ENCODE results near the gene MLLT1.

MLLT1 gene

DNA sequence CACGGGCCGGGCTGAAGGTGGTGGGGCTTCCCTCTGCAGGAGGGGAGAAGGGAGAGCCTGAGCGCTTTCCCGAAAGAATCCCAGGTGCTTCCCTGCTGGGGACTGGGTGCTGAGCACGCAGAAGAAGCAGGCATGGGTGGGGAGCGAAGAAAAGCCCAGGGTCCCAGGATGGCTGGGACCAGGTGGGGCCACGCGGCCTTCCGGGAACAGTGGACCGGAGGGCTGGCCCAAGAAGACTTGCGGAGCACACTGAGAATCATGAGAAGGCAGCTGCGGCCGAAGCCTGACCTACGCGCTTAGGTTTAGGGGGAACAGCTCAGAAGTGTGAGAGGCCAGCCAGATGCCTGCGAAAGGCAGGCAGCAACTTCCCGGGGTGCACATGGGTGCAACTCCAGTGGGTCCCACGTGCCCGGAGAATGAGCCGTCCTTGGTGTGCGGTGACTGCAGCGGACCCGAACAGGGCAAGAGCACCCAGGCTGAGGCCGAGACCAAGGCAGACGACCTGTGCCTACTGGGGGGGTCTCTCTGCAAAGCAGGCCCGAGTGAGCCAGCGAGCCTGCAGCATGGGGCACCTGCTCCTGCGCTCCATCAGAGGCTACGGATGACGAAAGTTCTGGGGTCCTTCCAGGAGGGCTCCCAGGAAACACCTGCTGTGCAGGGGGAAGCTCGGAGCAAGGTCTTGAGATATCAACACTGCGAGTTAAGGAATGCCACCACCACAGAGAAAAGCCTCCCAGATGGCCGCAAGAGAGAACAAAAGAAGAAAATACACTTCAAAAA lies 52.4 kb downstream of the MLLT1 start:
- no peak for DNase-seq (ENCODE audit: low read depth)
- no peak overlapping the region for H3K4me3 ChIP-seq (ENCODE audit: low read depth, low read length)

DNA sequence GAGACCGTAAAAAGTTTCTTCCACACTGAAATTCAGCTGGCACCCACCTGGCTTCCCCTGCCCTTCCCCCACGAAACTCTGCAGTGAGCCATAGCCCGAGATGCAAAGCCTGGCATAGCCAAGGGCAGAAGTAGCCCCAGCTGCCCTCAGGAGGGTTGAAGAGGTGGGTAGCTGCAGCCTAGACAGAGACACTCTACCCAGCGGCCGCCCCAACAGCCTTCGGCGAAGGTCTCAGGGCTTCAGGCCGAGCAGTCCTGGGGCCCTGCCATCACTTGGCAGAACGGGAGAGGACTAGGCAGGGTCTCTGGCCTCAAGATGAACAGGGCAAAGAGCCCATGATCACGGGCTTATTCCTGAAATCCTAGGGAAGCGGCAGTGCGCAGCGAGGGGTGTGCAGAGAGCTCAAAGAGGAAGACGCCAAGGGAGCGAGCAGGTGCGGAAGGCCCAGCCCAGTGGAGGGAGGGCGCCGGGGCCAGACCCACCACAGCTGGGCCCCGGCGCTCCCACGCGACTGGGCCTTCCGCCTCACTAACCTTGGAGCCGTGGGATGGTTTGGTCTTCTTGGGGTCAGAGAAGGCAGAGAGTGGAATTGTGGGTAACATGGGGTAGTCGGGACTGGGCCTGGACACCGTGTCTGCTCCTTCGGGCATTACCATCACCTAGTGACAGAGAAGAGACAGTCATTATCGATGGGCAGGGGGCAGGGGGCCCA lies 53.2 kb downstream of the MLLT1 start:
- no peak for DNase-seq (ENCODE audit: low read depth)
- no peak overlapping the region for H3K4me3 ChIP-seq (ENCODE audit: low read depth, low read length)

DNA sequence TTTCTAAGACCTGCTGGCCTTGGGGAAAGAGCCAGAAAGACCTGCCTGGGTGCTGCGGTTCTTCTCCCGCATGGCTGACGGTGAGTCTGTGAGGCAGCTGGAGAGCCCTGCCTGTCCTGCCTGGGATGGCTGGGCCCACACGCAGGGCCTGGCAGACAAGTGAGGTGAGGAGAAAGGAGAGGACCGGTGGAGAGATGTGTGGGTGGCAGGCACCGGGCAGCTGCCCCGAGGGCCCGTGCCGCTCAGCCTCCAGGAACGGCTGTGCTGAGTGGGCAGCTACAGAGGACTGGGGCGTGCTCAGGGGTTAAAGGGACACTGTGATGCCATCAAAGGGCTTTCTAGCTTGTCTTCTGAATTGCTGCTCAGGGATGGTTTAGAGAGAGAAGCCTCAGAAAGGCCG lies 53.8 kb downstream of the MLLT1 start:
- H3K4me3 ChIP-seq (ENCODE audit: low read depth, low read length), result no peak overlapping the region
- DNase-seq (ENCODE audit: low read depth), result no peak

DNA sequence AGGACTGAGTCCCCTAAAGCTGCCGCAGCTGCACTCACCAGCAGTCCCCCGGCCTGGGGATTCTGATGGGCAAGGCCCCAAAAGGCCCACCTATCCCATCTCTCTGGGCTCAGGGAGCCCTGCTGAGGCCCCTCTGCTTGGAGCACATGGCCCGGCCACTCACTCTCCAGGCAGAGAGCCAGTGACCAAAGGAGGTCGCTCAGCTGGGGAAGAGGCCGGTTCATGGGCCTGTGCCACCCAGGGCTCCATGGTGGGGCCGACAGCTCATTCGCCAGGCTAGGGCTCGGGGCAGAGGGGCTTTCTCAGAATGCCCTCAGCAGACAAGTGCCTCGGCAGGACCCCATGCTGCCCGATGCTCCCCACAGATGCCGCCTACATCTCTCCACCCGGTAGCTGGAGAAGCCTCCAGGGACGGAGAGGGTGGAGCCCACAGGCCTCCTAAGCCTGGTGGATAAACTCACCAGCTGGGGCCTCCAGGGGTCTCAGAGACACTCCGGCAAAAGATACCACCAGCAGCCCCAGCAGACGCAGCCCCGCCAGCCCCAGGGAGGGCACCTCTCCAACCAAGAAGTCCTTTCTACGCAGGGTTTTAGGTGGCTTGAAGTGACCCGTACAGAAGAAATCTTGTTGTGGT lies 54.4 kb downstream of the MLLT1 start:
- H3K4me3 ChIP-seq (ENCODE audit: low read depth, low read length), result no peak overlapping the region
- no peak for DNase-seq (ENCODE audit: low read depth)

DNA sequence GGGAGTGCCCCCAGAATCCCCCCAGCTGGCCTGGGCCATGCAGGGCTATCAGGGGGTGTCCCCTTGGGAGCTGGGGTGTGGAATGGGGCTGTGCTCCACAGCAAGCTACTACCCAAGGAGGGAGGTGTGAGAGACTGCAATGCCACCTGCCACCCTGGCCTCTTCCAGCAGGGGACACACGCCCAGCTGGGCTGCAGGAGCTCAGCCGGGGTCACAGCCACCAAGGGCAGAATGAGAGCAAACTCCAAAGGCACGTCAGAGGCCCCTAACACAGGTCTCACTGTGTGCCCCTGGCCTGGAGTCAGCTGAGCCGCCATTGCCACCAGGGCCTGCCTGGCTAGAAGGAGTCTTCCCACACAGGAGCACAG lies 55.5 kb downstream of the MLLT1 start:
- H3K4me3 ChIP-seq (ENCODE audit: low read depth, low read length), result no peak overlapping the region
- DNase-seq (ENCODE audit: low read depth), result no peak

DNA sequence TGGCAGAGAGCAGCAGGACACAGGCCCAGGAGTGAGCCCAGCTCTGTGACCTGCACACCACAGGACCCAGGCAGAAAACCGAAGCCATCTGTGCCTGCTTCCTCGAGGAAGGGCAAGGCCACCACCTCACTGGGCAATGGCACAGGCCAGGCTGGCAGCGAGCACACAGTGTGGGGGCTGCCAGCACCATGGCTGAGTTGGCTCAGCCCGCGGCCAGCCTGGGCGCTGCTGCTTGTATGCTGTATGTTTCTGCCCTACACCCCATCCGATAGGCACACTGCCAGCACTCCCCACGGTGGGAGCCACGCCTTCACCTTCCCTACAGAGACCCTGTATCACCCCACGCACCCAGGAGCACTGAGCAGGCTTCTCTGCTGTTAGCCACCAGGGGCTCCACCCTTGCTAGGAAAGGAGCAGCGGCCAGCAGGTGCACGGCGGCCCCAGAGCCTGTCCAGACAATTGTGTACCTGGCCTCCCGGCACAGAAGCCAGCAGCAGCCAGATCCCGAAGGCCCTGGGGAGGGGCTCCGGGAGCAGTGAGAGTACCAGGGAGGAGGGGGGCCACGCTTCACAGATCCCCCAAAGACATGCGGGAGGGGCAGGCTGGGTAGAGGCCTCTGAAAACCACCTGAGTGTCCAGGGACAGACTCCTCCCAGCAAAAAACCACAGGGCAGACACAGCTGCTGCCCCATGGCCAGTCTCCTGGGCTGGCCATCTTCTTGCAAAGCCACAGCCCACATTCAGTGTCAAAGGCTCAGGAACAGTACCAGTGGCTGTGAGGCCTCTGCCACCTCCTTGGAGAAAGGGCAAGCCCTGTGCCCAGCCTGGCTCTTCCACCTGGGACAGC lies 56.1 kb downstream of the MLLT1 start:
- H3K4me3 ChIP-seq (ENCODE audit: low read depth, low read length), result no peak overlapping the region
- DNase-seq (ENCODE audit: low read depth), result no peak

DNA sequence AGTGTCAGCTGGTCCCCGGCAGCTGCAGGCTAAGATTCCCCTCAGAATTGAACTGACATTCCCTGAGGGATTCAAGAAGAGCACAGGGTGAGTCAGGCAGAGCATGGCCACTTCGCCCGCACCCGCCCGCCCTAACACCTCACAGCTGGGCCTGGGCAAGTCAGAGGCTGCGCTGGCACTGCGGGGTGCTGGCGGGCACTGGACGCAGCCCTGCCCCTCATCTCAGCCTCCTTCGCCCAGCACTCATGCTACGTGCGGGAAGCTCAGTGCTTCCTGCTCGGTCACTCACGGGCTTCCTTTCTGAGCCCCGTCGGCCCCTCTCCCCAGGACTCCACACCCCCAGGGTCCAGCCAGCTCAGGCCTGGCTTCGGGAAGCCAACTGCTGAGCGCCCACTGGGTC lies 56.9 kb downstream of the MLLT1 start:
- no peak overlapping the region for H3K4me3 ChIP-seq (ENCODE audit: low read depth, low read length)
- DNase-seq (ENCODE audit: low read depth), result no peak

DNA sequence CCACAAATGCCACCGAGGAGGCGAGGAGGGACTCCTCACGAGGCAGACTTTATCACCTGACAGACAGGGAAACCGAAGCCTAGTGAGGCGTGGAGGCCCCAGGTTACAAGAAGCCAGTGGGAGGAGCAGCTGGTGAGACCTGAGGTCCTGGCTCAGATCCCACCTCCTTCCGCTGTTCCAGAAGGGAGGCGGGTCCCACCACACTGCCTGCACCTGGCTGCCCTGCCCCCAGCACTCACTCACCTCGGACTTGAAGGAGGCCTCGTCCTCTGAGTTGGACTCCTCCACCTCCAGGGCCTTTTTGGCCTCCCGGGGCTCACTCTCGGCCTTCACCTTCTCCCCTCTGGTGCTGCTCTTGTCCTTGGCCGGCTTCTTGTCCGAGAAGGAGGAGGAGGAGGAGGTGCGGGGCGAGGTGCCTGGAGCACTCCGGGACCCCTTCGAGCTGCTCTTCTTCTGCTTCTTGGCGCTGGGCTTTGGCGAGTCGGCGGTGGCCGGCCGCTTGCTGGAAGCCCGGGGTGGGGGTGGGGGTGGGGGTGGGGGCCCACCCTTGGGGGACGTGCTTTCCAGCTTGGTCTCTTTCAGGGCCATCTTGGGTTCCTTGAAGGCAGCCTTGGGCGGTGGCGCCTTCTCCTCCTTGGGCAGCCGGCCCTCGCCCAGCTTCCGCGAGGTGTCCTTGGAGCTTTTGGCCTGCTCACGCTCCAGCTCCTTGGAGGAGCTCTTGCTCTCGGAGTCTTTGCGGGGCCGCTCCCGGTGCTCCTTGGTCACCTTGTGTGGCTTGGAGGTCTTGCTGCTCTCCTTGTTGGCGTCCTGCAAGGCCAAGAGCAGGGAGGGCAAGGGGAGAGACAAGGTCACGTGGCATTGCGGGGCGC lies 57.7 kb downstream of the MLLT1 start:
- DNase-seq (ENCODE audit: low read depth), result no peak
- no peak overlapping the region for H3K4me3 ChIP-seq (ENCODE audit: low read depth, low read length)

DNA sequence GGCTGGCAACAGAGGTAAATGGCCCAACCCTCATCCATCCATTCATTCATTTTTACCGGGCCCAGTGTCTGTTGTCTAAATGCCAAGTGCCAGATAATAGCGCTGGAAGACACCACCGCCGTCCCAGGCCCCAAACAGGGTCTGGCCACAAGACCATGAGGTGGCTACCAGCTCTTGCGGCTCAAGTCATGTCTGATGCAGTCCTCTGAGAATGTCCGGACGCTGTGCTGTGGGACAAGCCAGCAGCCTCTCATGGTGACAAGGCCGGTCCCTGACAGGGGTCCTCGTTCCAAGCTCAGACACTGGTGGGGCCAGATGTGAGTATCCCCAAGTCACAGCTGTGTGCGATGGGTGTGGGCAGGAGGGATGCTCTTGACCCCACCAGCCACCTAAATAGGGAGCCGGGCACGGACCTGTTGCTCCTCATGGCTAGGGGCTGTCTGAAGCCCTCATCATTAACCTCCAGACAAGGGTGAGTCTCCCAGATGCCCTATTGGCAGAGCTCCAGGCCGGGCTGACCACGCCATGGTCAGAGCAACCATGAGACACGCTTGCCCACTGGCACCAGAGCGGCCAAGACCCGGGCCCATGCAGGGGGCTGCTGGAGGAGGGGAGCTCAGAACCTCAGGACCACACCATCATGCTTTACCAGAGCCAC lies 58.4 kb downstream of the MLLT1 start:
- DNase-seq (ENCODE audit: low read depth), result no peak
- no peak overlapping the region for H3K4me3 ChIP-seq (ENCODE audit: low read depth, low read length)

DNA sequence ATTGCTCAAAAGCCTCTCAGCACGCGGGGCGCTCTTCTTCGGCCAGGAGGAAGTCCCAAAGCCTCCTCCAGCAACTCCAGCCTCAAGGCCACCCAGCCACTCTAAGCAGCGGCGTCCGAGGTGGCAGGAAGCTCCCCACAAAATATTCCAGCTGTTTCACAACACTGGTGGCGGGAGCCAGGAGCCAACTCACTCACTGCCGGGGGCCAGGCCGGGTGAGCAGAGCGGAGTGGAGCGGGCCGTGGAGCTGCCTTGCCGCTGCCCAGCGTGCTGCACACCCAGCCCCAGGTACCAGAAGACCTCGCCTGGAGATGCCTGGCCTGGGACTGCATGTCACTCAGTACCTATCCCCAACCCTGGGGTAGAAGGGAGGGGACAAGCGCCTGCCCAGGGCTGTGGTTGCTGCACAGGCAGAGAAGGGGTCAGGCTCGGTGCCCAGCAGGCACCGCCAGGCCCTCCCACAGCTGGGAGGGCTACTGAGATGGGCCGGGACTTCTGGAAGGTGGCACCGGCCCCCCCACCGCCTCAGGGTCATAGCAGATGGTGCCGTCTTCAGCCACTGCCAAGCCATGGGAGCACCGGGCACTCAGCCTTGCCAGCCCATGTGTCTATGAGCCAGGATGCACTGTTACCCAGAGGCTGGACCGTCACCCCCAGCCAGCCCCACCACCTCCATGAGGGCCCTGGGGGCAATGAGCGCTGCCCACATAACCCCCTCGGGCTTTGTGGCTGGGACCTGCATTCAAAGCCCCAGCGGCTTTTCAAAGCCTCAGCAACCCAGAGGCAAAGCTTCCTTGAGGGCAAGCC lies 59.2 kb downstream of the MLLT1 start:
- H3K4me3 ChIP-seq (ENCODE audit: low read depth, low read length), result no peak overlapping the region
- no peak for DNase-seq (ENCODE audit: low read depth)

DNA sequence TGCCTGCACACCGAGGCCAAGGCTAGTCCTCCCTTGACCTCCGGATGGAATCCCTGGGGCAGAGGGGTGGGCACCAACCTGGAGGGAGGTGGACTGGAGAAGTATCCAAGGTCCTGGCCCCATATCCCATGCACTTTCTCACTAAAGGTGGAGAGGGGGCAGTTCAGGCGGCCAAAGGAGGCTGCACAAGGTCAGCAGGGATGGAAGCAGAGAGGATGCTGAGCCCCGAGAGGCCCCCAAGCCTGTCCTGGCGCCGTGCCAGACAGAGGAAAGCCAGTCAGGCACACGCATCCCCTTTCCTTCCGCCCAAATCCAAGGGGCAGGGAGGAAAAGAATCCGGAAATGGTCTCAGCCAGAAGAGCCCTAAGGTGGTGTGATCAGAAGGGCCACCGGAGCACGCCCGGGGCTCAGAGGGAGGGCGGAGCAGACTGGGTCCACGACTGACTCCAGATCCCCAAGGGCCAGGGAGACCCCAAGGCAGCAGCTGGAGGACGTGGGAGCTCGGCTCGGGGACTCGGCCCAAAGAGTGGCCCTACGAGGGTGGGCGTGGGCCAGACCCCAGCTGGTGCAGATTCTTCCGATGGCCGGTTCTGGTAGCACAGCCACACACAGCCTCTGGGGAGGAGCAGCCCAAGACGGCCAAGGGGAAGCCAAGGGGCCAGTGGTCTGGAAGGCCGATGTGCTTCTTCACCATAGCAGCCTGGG lies 60.0 kb downstream of the MLLT1 start:
- H3K4me3 ChIP-seq (ENCODE audit: low read depth, low read length), result no peak overlapping the region
- no peak for DNase-seq (ENCODE audit: low read depth)

DNA sequence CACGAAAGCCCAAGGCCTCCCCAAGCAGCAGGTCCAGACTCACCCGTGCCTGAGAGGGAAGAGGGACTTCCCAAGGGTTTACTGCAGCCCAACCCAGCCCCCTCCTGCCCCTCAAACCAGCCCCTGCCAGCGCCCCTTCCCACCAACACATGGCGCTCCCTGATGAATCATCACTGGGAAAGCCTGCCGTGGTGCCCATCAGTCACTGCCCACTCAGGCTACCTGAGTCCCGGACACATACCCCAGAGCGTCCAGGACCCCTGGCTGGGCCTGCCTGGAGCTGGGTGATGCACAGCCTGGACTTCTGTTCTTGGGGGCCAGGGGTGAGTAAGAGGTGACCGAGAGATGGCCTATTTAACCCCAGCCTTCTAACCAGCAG lies 60.6 kb downstream of the MLLT1 start:
- H3K4me3 ChIP-seq (ENCODE audit: low read depth, low read length), result no peak overlapping the region
- no peak for DNase-seq (ENCODE audit: low read depth)

DNA sequence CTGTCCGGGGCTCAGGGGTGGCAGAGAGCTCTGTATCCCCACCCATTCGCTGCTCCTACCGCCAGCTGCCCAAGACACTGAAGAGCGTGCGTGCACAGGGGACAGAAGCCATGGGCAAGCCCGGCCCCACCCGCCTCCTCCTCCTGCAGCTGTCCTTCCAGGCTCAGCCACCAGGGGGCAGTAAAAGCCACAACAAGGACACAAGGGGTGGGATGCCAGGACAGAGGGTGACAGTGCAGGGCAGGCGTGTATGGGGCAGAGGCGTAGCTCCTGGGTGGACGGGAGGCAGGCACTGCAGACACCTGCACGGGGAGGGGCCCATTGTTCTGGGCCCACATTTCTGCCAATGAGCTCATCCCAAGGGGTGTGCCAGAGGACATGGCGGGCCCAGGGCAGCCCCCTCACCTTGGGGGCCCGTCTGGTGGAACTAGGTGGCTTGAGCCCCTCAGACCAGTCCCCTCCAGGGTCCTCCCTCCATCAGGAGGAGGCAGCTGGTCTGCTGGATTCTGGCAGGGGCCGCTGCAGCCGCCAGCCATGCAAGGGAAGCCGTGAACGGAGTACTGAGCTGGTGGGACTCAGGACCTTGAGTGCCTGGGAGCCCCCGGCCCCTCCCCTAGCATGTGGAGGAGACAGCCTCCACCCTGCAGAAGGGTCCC lies 61.2 kb downstream of the MLLT1 start:
- DNase-seq (ENCODE audit: low read depth), result no peak

DNA sequence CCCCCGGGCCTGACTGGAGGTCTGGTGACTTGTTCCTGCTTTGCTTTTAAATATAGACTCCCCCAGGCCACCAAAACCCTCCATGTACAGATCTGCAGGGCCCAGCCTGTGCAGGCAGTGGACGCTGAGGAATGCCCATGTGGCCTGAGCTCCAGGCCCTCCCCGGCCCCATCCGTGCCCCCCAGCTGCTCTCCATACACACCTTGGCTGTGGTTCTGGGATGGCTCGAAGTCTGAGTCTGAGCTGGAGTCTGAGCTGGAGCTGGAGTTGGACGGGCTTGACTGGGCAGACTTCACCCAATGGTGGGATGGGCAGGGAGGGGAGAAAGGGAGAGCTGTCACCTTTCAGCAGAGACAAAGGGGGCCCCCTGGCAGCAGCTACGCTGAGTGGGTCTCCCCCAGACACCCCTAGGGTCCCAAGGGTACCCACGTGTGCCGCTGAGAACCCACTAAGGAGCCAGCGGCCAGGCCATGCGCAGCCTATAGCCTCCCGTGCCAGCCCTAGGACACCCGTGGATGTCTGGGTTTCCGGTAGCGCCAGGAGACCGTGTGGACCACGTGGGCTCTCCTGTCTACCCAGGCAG lies 61.9 kb downstream of the MLLT1 start:
- no peak for DNase-seq (ENCODE audit: low read depth)
- H3K4me3 ChIP-seq (ENCODE audit: low read depth, low read length), result no peak overlapping the region

More for the DNA sequence above, 61.2 kb downstream of the MLLT1 start:
- no peak overlapping the region for H3K4me3 ChIP-seq (ENCODE audit: low read depth, low read length)

DNA sequence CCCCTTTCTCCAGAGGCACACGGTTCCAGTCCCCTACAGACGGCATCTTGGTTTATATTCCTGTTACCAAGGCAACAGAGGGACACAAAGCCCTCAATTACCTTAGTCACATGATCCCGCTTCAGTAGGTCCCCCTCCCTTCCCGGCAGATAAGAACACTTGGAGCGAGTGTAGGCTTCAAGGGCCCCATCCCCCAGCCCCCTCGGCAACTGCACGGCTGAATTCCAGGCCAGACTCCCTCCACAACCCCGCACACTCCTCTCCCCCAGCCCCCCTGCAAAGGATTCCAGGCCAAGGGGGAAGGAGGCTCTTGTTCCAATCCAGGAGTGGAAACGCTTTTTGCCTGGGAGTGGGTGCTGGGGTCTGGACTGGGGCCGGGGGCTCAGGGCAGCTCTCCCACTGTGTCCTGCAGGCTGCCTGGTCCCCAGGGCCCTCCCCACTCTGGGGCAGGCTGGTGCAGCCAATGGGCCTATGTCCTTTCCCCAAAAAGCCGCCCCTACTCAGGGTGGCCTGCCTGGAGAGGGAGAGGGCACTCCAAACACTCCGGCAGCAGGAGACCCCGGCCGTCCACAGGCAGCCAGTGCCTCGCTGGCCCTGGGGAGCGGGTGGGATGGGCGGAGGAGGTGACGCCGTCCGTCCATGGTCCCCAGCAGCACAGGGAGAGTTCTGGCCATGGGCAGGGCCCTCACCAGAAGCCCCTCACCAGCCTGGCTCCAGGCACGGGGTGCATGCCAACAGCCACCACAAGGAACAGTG lies 62.6 kb downstream of the MLLT1 start:
- no peak overlapping the region for H3K4me3 ChIP-seq (ENCODE audit: low read depth, low read length)
- DNase-seq (ENCODE audit: low read depth), result no peak

Data from skeletal muscle cell (primary cell).